ENCODE results near the gene SDSL.

DNA sequence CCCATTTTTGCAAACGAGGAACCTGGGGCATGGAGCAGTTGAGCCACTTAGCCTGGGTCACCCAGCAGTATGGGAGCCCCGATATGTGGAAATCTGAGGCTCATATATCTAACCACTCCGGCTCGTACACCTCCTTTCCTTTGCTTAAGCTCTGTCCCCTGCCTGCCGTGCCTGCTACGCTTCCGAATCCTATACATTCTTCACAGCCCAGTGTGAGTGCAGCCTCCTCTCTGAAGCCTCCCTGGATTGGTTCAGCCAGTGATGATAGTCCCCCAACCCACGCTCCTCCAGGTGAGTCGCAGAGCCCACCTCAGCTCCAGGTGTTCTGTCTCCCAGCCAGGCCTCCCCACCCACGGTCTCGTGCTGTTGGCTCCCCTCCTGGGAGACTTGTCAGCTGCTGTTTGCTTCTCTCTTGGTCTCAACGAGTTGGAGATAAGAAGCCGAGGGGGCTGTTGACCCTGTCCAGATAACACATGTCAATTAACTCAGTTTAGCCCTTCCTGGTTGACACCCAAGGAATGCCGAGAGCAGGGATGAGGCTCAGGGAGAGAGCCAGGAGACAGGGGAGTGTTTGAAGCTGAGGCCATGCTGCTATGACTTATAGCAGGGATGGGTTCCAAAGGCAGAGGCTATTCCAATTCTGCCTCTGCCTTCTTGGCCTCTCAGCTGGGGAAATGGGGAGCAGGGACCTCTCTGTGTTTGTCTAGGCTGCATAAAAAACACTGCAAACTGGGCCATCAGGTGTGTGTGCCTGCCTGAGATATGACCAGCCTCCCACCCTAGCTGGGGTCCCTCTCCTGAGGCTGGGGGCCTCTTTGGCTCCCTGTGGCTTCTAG is 19.0 kb downstream of the SDSL start:
- TF ChIP-seq, protein P1, sequence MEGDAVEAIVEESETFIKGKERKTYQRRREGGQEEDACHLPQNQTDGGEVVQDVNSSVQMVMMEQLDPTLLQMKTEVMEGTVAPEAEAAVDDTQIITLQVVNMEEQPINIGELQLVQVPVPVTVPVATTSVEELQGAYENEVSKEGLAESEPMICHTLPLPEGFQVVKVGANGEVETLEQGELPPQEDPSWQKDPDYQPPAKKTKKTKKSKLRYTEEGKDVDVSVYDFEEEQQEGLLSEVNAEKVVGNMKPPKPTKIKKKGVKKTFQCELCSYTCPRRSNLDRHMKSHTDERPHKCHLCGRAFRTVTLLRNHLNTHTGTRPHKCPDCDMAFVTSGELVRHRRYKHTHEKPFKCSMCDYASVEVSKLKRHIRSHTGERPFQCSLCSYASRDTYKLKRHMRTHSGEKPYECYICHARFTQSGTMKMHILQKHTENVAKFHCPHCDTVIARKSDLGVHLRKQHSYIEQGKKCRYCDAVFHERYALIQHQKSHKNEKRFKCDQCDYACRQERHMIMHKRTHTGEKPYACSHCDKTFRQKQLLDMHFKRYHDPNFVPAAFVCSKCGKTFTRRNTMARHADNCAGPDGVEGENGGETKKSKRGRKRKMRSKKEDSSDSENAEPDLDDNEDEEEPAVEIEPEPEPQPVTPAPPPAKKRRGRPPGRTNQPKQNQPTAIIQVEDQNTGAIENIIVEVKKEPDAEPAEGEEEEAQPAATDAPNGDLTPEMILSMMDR (IDR thresholded peaks at IDR 0.05 in 2 of 3, conservative IDR thresholded peaks at IDR 0.05 in 1 of 3; ENCODE audit: control insufficient read depth in 2 of 3, extremely low read depth in 1 of 3, insufficient read depth in 1 of 3, low read depth in 3 of 3, low read length in 3 of 3), result no peak
- TF ChIP-seq ASH2L (IDR thresholded peaks at IDR 0.05; ENCODE audit: borderline replicate concordance, low read depth) (no peak), CEBPB (IDR thresholded peaks at IDR 0.05; ENCODE audit: borderline replicate concordance in 1 of 2, low read depth in 2 of 2, low read length in 2 of 2) (no peak), FOS (IDR thresholded peaks at IDR 0.05; ENCODE audit: borderline replicate concordance, extremely low read depth, insufficient read length) (no peak), CBX5 (IDR thresholded peaks at IDR 0.05; ENCODE audit: low read depth) (no peak), YY1 (IDR thresholded peaks at IDR 0.05; ENCODE audit: low read depth, low read length) (no peak), TAF1 (IDR thresholded peaks at IDR 0.05; ENCODE audit: borderline replicate concordance, low read depth, low read length) (no peak), POLR2AphosphoS5 (IDR thresholded peaks at IDR 0.05; ENCODE audit: low read length) (no peak), SMC3 (IDR thresholded peaks at IDR 0.05; ENCODE audit: borderline replicate concordance, low read length) (no peak)
